Kidney epithelial cell (primary cell): ENCODE results near the gene SCTR. TPM values are rescaled to one million over a fixed set of nuclear protein-coding genes. Genes with fewer than 3 reads are reported as not detected.

Experiments
- DNase-seq: peaks from one replicate; pipeline ENCODE4 v3.0.0-alpha.2; 2010; ENCODE audit warnings: low read depth
- H3K27me3 ChIP-seq: 2 replicates; pipeline ENCODE4 v1.6.0; 2011; ENCODE audit warnings: low read length; ENCODE audit not compliant: control insufficient read depth, insufficient read depth
- H3K36me3 ChIP-seq: 2 replicates; pipeline ENCODE4 v1.5.1; 2011; ENCODE audit warnings: low read length; ENCODE audit not compliant: control insufficient read depth, insufficient read depth
- H3K4me3 ChIP-seq: 2 replicates; pipeline ENCODE4 v1.5.1; 2011; ENCODE audit warnings: low read depth, mild to moderate bottlenecking, control low read depth, low read length
- CTCF ChIP-seq: IDR thresholded peaks from 2 replicates; pipeline ENCODE4 v1.5.1; 2011; ENCODE audit warnings: mild to moderate bottlenecking, moderate library complexity, low read length, control low read depth, inconsistent platforms; ENCODE audit not compliant: insufficient read depth, poor library complexity, severe bottlenecking
- total RNA-seq: library from RNA; depleted of rRNA; stranded (reverse); fragments of >200 nt; gene quantifications from 2 replicates; pipeline ENCODE4 v1.2.3, GENCODE V29; 2015

The SCTR gene
- total RNA-seq, 1 donor from 2014 or later, result not detected

GRCh38 chr2:119449521-119449920 lies 74.8 kb downstream of the SCTR start:
- no peak for DNase-seq
- TF ChIP-seq CTCF, result no peak
- Histone ChIP-seq H3K27me3 (peaks cover 12% of the 10 kb centered on the region), H3K36me3 (no peaks in the 10 kb centered on the region), H3K4me3 (no peak overlapping the region)

GRCh38 chr2:119448427-119449141 lies 75.7 kb downstream of the SCTR start:
- Histone ChIP-seq H3K27me3 (peaks cover 9% of the 10 kb centered on the region), H3K4me3 (no peak overlapping the region), H3K36me3 (no peaks in the 10 kb centered on the region)
- no peak for TF ChIP-seq CTCF
- no peak for DNase-seq

- no peaks in the 10 kb centered on the region for H3K36me3 ChIP-seq
- DNase-seq, result no peak
- TF ChIP-seq CTCF, result no peak
- no peak overlapping the region for H3K4me3 ChIP-seq
- H3K27me3 ChIP-seq, result peaks cover 6% of the 10 kb centered on the region
Observed at GRCh38 chr2:119446037-119446436, 78.2 kb downstream of the SCTR start.

- no peak overlapping the region for H3K4me3 ChIP-seq
- TF ChIP-seq CTCF, result no peak
- DNase-seq, result no peak
- H3K27me3 ChIP-seq, result peaks cover 8% of the 10 kb centered on the region
- H3K36me3 ChIP-seq, result no peaks in the 10 kb centered on the region
Observed at GRCh38 chr2:119442850-119443249, 81.4 kb downstream of the SCTR start.

GRCh38 chr2:119442226-119442619 lies 82.1 kb downstream of the SCTR start:
- no peak for TF ChIP-seq CTCF
- Histone ChIP-seq H3K27me3 (peaks cover 8% of the 10 kb centered on the region), H3K4me3 (no peak overlapping the region), H3K36me3 (no peaks in the 10 kb centered on the region)
- DNase-seq, result no peak
